ENCODE results near the gene HOXC10. TPM values are rescaled to one million over a fixed set of nuclear protein-coding genes. Genes with fewer than 3 reads are reported as not detected.

HOXC10 gene
- total and polyA plus RNA-seq, 2 donors (not counting 1 experiment from before 2014, with no cell fraction given): not detected

GRCh38 chr12:54017027-54017788, 32.3 kb downstream of the HOXC10 start:
- Histone ChIP-seq H4K20me1 (ENCODE audit: control insufficient read depth, insufficient read depth, low read length, poor library complexity, severe bottlenecking) (no peaks in the 10 kb centered on the region), H3K4me3 (ENCODE audit: control extremely low read depth in 1 of 5, extremely low read depth in 1 of 5, insufficient read depth in 1 of 5, low read depth in 2 of 5, low read length in 4 of 5) (peak overlapping the region in 4 of 5 experiments; percentile 43 to 71 (median 48)), H3K27ac (ENCODE audit: low read length in 2 of 2) (no peak overlapping the region), H3K4me1 (ENCODE audit: control insufficient read depth in 2 of 2, insufficient read depth in 2 of 2, low read length in 2 of 2) (peaks cover 25 to 45% of the 10 kb centered on the region in 2 donors), H3K27me3 (replicated peaks in 1 of 4; ENCODE audit: control extremely low read depth in 1 of 4, control insufficient read depth in 3 of 4, insufficient read depth in 4 of 4, low read length in 3 of 4) (peaks cover 0 to 92% (median 72%) of the 10 kb centered on the region in 4 experiments), H3K9me3 (ENCODE audit: control extremely low read depth in 1 of 3, control insufficient read depth in 2 of 3, insufficient read depth in 1 of 3, low read length in 2 of 3) (peaks cover 0 to 45% (median 6%) of the 10 kb centered on the region in 3 donors), H2AFZ (ENCODE audit: insufficient read depth, low read depth, low read length, poor library complexity, severe bottlenecking) (peak overlapping the region; percentile 82), H3K36me3 (replicated peaks in 1 of 2; ENCODE audit: control extremely low read depth in 1 of 2, control insufficient read depth in 1 of 2, extremely low read depth in 1 of 2, insufficient read depth in 2 of 2, low read length in 1 of 2) (no peaks in the 10 kb centered on the region), H3K9ac (ENCODE audit: low read length) (peak overlapping the region; percentile 70), H3K79me2 (ENCODE audit: control insufficient read depth, insufficient read depth, low read length) (no peaks in the 10 kb centered on the region), H3K4me2 (replicated peaks; ENCODE audit: low read depth, low read length, poor library complexity, severe bottlenecking) (peak overlapping the region; percentile 88)
- Mint-ChIP-seq H3K27ac (peak overlapping the region; percentile 83), H3K9me3 (ENCODE audit: insufficient read depth) (no peaks in the 10 kb centered on the region), H3K4me3 (peak overlapping the region; percentile 90), H3K4me1 (peaks cover 22% of the 10 kb centered on the region), H3K27me3 (peaks cover 65% of the 10 kb centered on the region)
- ATAC-seq (ENCODE audit: low read depth): peak; percentile 36
- ChIA-PET CTCF (interaction anchor here (0.9 to 3.9 kb wide), 13 partner anchors 8 to 191 kb away, joined by 3 to 31 read pairs (median 4); partner anchors contain the start of genes HOXC5, HOXC6 and HOXC8), POLR2A (interaction anchor here (0.7 to 1.5 kb wide), 7 partner anchors 11 to 797 kb away, joined by 3 to 10 read pairs (median 6); partner anchors contain the start of gene HOXC6)
- 4% methylated on average over 21 of the region's 24 CpGs for WGBS (ENCODE audit: insufficient coverage)
- TF ChIP-seq CTCF (IDR thresholded peaks at IDR 0.05) (no peak), EZH2 (IDR thresholded peaks at IDR 0.05; ENCODE audit: borderline replicate concordance, insufficient read depth, low read depth, low read length, poor library complexity, severe bottlenecking) (peak; percentile 65)
- intact Hi-C loops (cut with micrococcal nuclease): no loop called here
- no peak for DNase-seq
